GM12891 (cell line): ENCODE measurements around the gene KDM6A.

ENCODE experiments used
- POLR2A ChIP-seq: IDR thresholded peaks from 2 replicates; pipeline ENCODE4 v1.6.1; 2011; ENCODE audit warnings: low read depth, low read length, control low read depth
- SPI1 ChIP-seq: IDR thresholded peaks from 2 replicates; pipeline ENCODE4 v1.6.1; 2011; ENCODE audit warnings: low read depth, low read length, control low read depth

- no peak for TF ChIP-seq SPI1
- TF ChIP-seq POLR2A: no peak
Observed at GRCh38 chrX:44914532-44915198, 41.7 kb downstream of the KDM6A start.
